Vagina (tissue), 2 donors: Measurements from ENCODE around the gene PRMT6.

ENCODE experiments used
- CTCF ChIP-seq, 3 experiments: fragments of 450-650 bp in 2 of 3; fragments of 200-600 bp in 1 of 3; sonication (generic) in 1 of 3; IDR thresholded peaks; one replicate each; pipeline ENCODE4 v1.5.1; 2017 to 2019; ENCODE audit warnings: antibody characterized with exemption in 3 of 3, mild to moderate bottlenecking in 2 of 3, moderate library complexity in 2 of 3
- POLR2A ChIP-seq, 2 donors: fragments of 450-650 bp; IDR thresholded peaks; one replicate each; pipeline ENCODE4 v1.6.1; 2017; ENCODE audit warnings: antibody characterized with exemption in 2 of 2, mild to moderate bottlenecking in 2 of 2, moderate library complexity in 2 of 2

GRCh38 chr1:107061886-107062285 is 5.4 kb downstream of the PRMT6 start:
- TF ChIP-seq CTCF (IDR thresholded peaks at IDR 0.05) = no peak
- TF ChIP-seq POLR2A (IDR thresholded peaks at IDR 0.05) = no peak
